ENCODE results near the gene DIDO1. TPM values are rescaled to one million over a fixed set of nuclear protein-coding genes. Genes with fewer than 3 reads are reported as not detected.

Gene DIDO1
- polyA plus RNA-seq, 2 of the 4 experiments (the other 2 are of a cell fraction) = 12.6 to 14.8 TPM

- FAIRE-seq = no peak
- H3K4me1 ChIP-seq = peaks cover 9% of the 10 kb centered on the region; the same call in 2 of the 3 replicates
- no peak overlapping the region for H3K4me3 ChIP-seq
- no peak; a peak in 1 of 6 replicates for ATAC-seq
- 86% methylated on average over 9 of the region's 19 CpGs for WGBS (ENCODE audit: missing lambda C conversion rate)
- no peak overlapping the region for H3K4me2 ChIP-seq
- H3K9me3 ChIP-seq = peaks cover 8% of the 10 kb centered on the region; the same call in 2 of the 3 replicates
- DNase-seq (ENCODE audit: low read depth in 1 of 2, low spot score in 1 of 2) = no peak
- TF ChIP-seq HOXB5 (CRISPR knock-in tag; IDR thresholded peaks at IDR 0.05) (no peak), EHMT2 (IDR thresholded peaks at IDR 0.05; ENCODE audit: low read depth) (no peak), E2F6 (IDR thresholded peaks at IDR 0.05; ENCODE audit: borderline replicate concordance, low read depth) (no peak), USF2 (IDR thresholded peaks at IDR 0.05) (no peak), RAD21 (conservative IDR thresholded peaks at IDR 0.05 in 1 of 2, IDR thresholded peaks at IDR 0.05 in 1 of 2) (no peak), RFX5 (IDR thresholded peaks at IDR 0.05) (no peak), HOXA7 (CRISPR knock-in tag; IDR thresholded peaks at IDR 0.05) (no peak)
- ChIA-PET CTCF (interaction anchor here (0.7 to 5.5 kb wide), 7 partner anchors 11 to 356 kb away, joined by 3 to 19 read pairs (median 4); no protein-coding TSS in a partner anchor), POLR2A (no interaction called here)
- H3K27ac ChIP-seq = no peak overlapping the region
These were observed 26.9 kb upstream of the DIDO1 start for GRCh38 chr20:62952968-62953838.

GRCh38 chr20:62952373-62952967 is 26.2 kb upstream of the DIDO1 start, which contains the start of gene SLC17A9:
Gene SLC17A9, plus strand, starts transcription at chr20:62952709. Its CDS starts 122 bp downstream, at chr20:62952831.
- Histone ChIP-seq H3K27ac (no peak within 1 kb of the TSS), H3K4me2 (no peak within 1 kb of the TSS), H3K4me1 (peaks cover 9% of the 10 kb centered on the region; the same call in 2 of the 3 replicates), H3K4me3 (no peak within 1 kb of the TSS), H3K9me3 (peaks cover 8% of the 10 kb centered on the region; the same call in 2 of the 3 replicates)
- POLR2A ChIA-PET = no interaction called here
- FAIRE-seq = no peak
- DNase-seq (ENCODE audit: low read depth in 1 of 2, low spot score in 1 of 2) = no peak
- no peak; a peak in 1 of 6 replicates for ATAC-seq
- TF ChIP-seq JUN (IDR thresholded peaks at IDR 0.05) (no peak), CEBPB (IDR thresholded peaks at IDR 0.05) (no peak), CHD4 (IDR thresholded peaks at IDR 0.05; ENCODE audit: borderline replicate concordance) (no peak), ZNF302 (CRISPR knock-in tag; IDR thresholded peaks at IDR 0.05) (no peak), NR3C1 (IDR thresholded peaks at IDR 0.05) (no peak), RNF2 (IDR thresholded peaks at IDR 0.05; ENCODE audit: borderline replicate concordance, low read depth) (no peak), FOXS1 (CRISPR knock-in tag; IDR thresholded peaks at IDR 0.05) (no peak), FOSB (CRISPR knock-in tag; IDR thresholded peaks at IDR 0.05) (no peak), HMGXB4 (CRISPR knock-in tag; IDR thresholded peaks at IDR 0.05; ENCODE audit: borderline replicate concordance) (no peak), SREBF2 (IDR thresholded peaks at IDR 0.05) (no peak), ZC3H11A (IDR thresholded peaks at IDR 0.05) (no peak), HDAC2 (IDR thresholded peaks at IDR 0.05) (no peak), RFX5 (IDR thresholded peaks at IDR 0.05) (no peak), NFE2L2 (conservative IDR thresholded peaks at IDR 0.05; ENCODE audit: low read length) (no peak)
- WGBS (ENCODE audit: missing lambda C conversion rate) = 82% methylated on average over 24 of the region's 37 CpGs
- CTCF ChIA-PET = interaction anchor here (1.2 to 5.5 kb wide), 2 partner anchors 20 to 57 kb away, joined by 4 to 19 read pairs; no protein-coding TSS in a partner anchor

Data from A549 (cell line).